Hepatocyte (in vitro differentiated cells): ENCODE measurements around the gene NUMB. TPM values are rescaled to one million over a fixed set of nuclear protein-coding genes. Genes with fewer than 3 reads are reported as not detected.

Experiments
- DNase-seq: peaks from one replicate; pipeline ENCODE4 v3.0.0-alpha.2; 2016; ENCODE audit warnings: low spot score
- H2AFZ ChIP-seq: fragments of 200-600 bp; sonication (generic); 2 replicates; pipeline ENCODE4 v1.6.0; 2016; ENCODE audit warnings: antibody characterized with exemption, mild to moderate bottlenecking
- H3K27ac ChIP-seq: fragments of 200-600 bp; sonication (generic); 2 replicates; pipeline ENCODE4 v1.5.1; 2016; ENCODE audit warnings: mild to moderate bottlenecking
- H3K27me3 ChIP-seq: fragments of 200-600 bp; sonication (generic); 2 replicates; pipeline ENCODE4 v1.6.1; 2016
- H3K36me3 ChIP-seq: fragments of 200-600 bp; sonication (generic); replicated peaks from 2 replicates; pipeline ENCODE4 v1.5.1; 2016; ENCODE audit warnings: low read depth; ENCODE audit not compliant: insufficient read depth
- H3K4me1 ChIP-seq: fragments of 200-600 bp; sonication (generic); 2 replicates; pipeline ENCODE4 v1.5.1; 2016; ENCODE audit warnings: mild to moderate bottlenecking, moderate library complexity; ENCODE audit not compliant: insufficient read depth
- H3K4me2 ChIP-seq: fragments of 200-600 bp; sonication (generic); 2 replicates; pipeline ENCODE4 v1.6.0; 2016
- H3K4me3 ChIP-seq: fragments of 200-600 bp; sonication (generic); 2 replicates; pipeline ENCODE4 v1.5.1; 2016; ENCODE audit warnings: mild to moderate bottlenecking
- H3K79me2 ChIP-seq: fragments of 200-600 bp; sonication (generic); 2 replicates; pipeline ENCODE4 v1.6.0; 2017; ENCODE audit warnings: mild to moderate bottlenecking
- H3K9me2 ChIP-seq: fragments of 200-600 bp; sonication (generic); replicated peaks from 2 replicates; pipeline ENCODE4 v1.6.0; 2017; ENCODE audit warnings: mild to moderate bottlenecking; ENCODE audit not compliant: insufficient read depth
- H3K9me3 ChIP-seq: fragments of 200-600 bp; sonication (generic); 2 replicates; pipeline ENCODE4 v1.5.1; 2016; ENCODE audit warnings: low read depth, mild to moderate bottlenecking
- H4K20me1 ChIP-seq: fragments of 200-600 bp; sonication (generic); 2 replicates; pipeline ENCODE4 v1.6.0; 2016; ENCODE audit warnings: mild to moderate bottlenecking; ENCODE audit not compliant: insufficient read depth, poor library complexity, severe bottlenecking
- EZH2 ChIP-seq: fragments of 200-600 bp; sonication (generic); IDR thresholded peaks from 2 replicates; pipeline ENCODE4 v1.6.1; 2016; ENCODE audit warnings: antibody characterized with exemption, mild to moderate bottlenecking, borderline replicate concordance
- EZH2phosphoT487 ChIP-seq: fragments of 200-600 bp; sonication (generic); IDR thresholded peaks from one replicate; pipeline ENCODE4 v1.6.1; 2018; ENCODE audit warnings: antibody characterized with exemption, mild to moderate bottlenecking, low read depth, moderate library complexity; ENCODE audit not compliant: unreplicated experiment, severe bottlenecking
- WGBS: methylation state at CpG from one replicate; pipeline ENCODE4 v1.1.6; 2016; ENCODE audit warnings: low lambda C conversion rate; ENCODE audit errors: missing lambda C conversion rate; 5-methylcytosine and 5-hydroxymethylcytosine counted together
- polyA plus RNA-seq: library from polyadenylated mRNA; unstranded; fragments of >200 nt; fragmentation: Nextera tagmentation; extraction: Ambion mirVana; gene quantifications from 2 replicates; pipeline ENCODE4 v1.2.1, GENCODE V29; 2016
- total RNA-seq: library from RNA; depleted of rRNA; stranded (reverse); fragments of >200 nt; gene quantifications from 2 replicates; pipeline ENCODE4 v1.2.3, GENCODE V29; 2014
- TF ChIP-seq, protein P1 (sequence below): fragments of 200-600 bp; sonication (generic); IDR thresholded peaks from 2 replicates; pipeline ENCODE4 v1.5.1; 2016; ENCODE audit warnings: antibody characterized with exemption, mild to moderate bottlenecking; ENCODE audit not compliant: poor library complexity

Gene NUMB
- total and polyA plus RNA-seq, 2 experiments from 2014 or later: 35.3 to 45.8 TPM

DNA sequence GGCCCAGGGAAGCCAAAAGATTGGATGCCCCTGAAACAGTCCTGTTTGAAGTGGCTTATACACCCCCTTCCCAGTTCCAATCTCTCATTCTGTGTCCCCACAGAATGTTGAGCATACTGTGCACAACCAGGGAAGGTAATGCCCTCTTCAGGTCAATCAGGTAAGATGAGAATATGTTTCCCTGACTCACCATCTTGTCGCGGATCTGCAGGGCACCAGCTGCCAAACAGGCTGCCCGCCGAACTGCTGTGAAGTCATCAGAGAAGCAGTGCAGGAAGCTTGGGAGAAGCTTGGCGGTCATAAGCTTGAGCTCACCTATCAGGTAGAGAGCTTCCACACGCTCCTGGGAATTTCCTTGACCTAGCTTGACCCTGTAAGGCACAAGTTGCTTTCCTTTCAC, 42.0 kb upstream of the NUMB start:
- Histone ChIP-seq H4K20me1 (no peaks in the 10 kb centered on the region), H3K27me3 (no peaks in the 10 kb centered on the region), H3K9me3 (no peaks in the 10 kb centered on the region), H3K36me3 (no peaks in the 10 kb centered on the region), H2AFZ (no peak overlapping the region), H3K4me3 (no peak overlapping the region), H3K79me2 (no peaks in the 10 kb centered on the region), H3K4me2 (no peak overlapping the region), H3K4me1 (no peaks in the 10 kb centered on the region), H3K9me2 (no peaks in the 10 kb centered on the region), H3K27ac (no peak overlapping the region)
- no peak for TF ChIP-seq EZH2phosphoT487
- DNase-seq: no peak
- WGBS: 86% methylated on average over 6 of the region's 6 CpGs

DNA sequence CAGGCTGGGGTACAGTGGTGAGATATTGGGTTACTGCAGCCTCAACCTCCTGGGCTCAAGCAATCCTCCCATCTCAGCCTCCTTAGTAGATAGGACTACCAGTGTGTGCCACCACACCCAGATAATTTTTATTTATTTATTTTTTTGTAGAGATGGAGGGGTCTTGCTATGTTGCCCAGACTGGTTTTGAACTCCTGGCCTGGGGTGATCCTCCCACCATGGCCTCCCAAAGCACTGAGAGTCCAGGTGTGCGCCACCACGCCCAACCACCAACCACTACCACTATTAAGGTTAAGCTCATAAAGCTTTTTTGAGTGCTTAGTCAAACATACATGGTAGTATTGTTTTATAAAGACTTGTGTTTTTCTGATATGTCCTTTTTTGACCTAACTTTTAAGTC, 36.2 kb upstream of the NUMB start:
- no peaks in the 10 kb centered on the region for H3K27me3 ChIP-seq
- H3K9me3 ChIP-seq: no peaks in the 10 kb centered on the region
- H3K4me1 ChIP-seq: peaks cover 10% of the 10 kb centered on the region
- no peak overlapping the region for H3K4me3 ChIP-seq
- no peak overlapping the region for H2AFZ ChIP-seq
- DNase-seq: no peak
- TF ChIP-seq EZH2: no peak
- TF ChIP-seq, protein P1, sequence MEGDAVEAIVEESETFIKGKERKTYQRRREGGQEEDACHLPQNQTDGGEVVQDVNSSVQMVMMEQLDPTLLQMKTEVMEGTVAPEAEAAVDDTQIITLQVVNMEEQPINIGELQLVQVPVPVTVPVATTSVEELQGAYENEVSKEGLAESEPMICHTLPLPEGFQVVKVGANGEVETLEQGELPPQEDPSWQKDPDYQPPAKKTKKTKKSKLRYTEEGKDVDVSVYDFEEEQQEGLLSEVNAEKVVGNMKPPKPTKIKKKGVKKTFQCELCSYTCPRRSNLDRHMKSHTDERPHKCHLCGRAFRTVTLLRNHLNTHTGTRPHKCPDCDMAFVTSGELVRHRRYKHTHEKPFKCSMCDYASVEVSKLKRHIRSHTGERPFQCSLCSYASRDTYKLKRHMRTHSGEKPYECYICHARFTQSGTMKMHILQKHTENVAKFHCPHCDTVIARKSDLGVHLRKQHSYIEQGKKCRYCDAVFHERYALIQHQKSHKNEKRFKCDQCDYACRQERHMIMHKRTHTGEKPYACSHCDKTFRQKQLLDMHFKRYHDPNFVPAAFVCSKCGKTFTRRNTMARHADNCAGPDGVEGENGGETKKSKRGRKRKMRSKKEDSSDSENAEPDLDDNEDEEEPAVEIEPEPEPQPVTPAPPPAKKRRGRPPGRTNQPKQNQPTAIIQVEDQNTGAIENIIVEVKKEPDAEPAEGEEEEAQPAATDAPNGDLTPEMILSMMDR: no peak
- TF ChIP-seq EZH2phosphoT487: no peak
- no peaks in the 10 kb centered on the region for H3K9me2 ChIP-seq
- H3K79me2 ChIP-seq: peaks cover 27% of the 10 kb centered on the region
- no peak overlapping the region for H3K4me2 ChIP-seq
- no peak overlapping the region for H3K27ac ChIP-seq
- H4K20me1 ChIP-seq: peaks cover 8% of the 10 kb centered on the region
- H3K36me3 ChIP-seq: no peaks in the 10 kb centered on the region
- 100% methylated on average over 2 of the region's 2 CpGs for WGBS

DNA sequence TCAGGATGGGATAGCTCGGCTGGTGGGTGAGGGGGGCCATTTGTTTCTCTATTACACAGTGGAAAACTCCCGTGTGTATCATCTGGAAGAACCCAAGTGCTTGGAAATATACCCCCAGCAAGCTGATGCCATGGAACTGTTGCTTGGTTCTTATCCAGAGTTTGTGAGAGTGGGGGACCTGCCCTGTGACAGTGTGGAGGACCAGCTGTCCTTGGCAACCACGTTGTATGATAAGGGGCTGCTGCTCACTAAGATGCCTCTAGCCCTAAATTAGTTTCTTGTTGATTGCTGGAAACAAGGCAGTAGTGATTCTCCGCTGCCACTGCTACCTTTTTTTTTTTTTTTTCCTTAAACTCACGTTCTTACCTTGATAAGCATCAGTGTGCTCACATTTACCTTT, 34.3 kb upstream of the NUMB start:
- no peak for DNase-seq
- Histone ChIP-seq H3K9me3 (no peaks in the 10 kb centered on the region), H3K79me2 (peaks cover 27% of the 10 kb centered on the region), H3K4me2 (peak overlapping the region; percentile 90), H3K9me2 (no peaks in the 10 kb centered on the region), H3K4me1 (peaks cover 10% of the 10 kb centered on the region), H3K27me3 (no peaks in the 10 kb centered on the region), H2AFZ (no peak overlapping the region), H3K4me3 (no peak overlapping the region), H4K20me1 (peaks cover 8% of the 10 kb centered on the region), H3K27ac (no peak overlapping the region), H3K36me3 (no peaks in the 10 kb centered on the region)
- TF ChIP-seq, protein P1: no peak
- TF ChIP-seq EZH2: no peak
- 76% methylated on average over 5 of the region's 5 CpGs for WGBS

DNA sequence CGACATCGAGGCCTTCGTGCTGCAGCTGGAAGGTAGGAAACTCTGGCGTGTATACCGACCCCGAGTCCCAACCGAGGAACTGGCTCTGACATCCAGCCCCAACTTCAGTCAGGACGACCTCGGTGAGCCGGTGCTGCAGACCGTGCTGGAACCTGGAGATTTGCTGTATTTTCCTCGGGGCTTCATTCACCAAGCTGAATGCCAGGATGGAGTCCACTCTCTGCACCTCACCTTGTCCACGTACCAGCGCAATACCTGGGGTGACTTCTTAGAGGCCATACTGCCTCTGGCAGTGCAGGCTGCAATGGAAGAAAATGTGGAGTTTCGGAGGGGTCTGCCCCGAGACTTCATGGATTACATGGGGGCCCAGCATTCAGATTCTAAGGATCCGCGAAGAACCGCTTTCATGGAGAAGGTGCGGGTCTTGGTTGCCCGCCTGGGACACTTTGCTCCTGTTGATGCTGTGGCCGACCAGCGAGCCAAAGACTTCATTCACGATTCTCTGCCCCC, 33.8 kb upstream of the NUMB start:
- Histone ChIP-seq H4K20me1 (peaks cover 8% of the 10 kb centered on the region), H3K9me3 (no peaks in the 10 kb centered on the region), H3K4me1 (peaks cover 10% of the 10 kb centered on the region), H3K27me3 (no peaks in the 10 kb centered on the region), H3K27ac (no peak overlapping the region), H2AFZ (peak overlapping the region; percentile 85), H3K4me2 (peak overlapping the region; percentile 90), H3K79me2 (peaks cover 27% of the 10 kb centered on the region), H3K36me3 (no peaks in the 10 kb centered on the region), H3K9me2 (no peaks in the 10 kb centered on the region), H3K4me3 (peak overlapping the region; percentile 74)
- 66% methylated on average over 24 of the region's 24 CpGs for WGBS
- no peak for TF ChIP-seq EZH2phosphoT487
- no peak for TF ChIP-seq EZH2
- TF ChIP-seq, protein P1: no peak
- no peak for DNase-seq
